Mammary epithelial cell (primary cell): Measurements from ENCODE around the gene LILRA6.

Experiments used
- EZH2 ChIP-seq: IDR thresholded peaks from 2 replicates; pipeline ENCODE4 v1.6.1; 2012; ENCODE audit warnings: low read length, inconsistent platforms, borderline replicate concordance
- TF ChIP-seq, protein P1 (sequence below), 2 donors: IDR thresholded peaks in 1 of 2; conservative IDR thresholded peaks in 1 of 2; 2 replicates each; pipeline ENCODE4 v1.5.1; 2011 to 2012; ENCODE audit warnings: inconsistent platforms in 2 of 2, low read length in 2 of 2, mild to moderate bottlenecking in 2 of 2, control low read depth in 1 of 2, low read depth in 1 of 2; ENCODE audit not compliant: insufficient read depth in 1 of 2; ENCODE audit errors: extremely low read depth in 1 of 2

- TF ChIP-seq, protein P1, sequence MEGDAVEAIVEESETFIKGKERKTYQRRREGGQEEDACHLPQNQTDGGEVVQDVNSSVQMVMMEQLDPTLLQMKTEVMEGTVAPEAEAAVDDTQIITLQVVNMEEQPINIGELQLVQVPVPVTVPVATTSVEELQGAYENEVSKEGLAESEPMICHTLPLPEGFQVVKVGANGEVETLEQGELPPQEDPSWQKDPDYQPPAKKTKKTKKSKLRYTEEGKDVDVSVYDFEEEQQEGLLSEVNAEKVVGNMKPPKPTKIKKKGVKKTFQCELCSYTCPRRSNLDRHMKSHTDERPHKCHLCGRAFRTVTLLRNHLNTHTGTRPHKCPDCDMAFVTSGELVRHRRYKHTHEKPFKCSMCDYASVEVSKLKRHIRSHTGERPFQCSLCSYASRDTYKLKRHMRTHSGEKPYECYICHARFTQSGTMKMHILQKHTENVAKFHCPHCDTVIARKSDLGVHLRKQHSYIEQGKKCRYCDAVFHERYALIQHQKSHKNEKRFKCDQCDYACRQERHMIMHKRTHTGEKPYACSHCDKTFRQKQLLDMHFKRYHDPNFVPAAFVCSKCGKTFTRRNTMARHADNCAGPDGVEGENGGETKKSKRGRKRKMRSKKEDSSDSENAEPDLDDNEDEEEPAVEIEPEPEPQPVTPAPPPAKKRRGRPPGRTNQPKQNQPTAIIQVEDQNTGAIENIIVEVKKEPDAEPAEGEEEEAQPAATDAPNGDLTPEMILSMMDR (conservative IDR thresholded peaks at IDR 0.05 in 1 of 2, IDR thresholded peaks at IDR 0.05 in 1 of 2; ENCODE audit: extremely low read depth in 1 of 2, insufficient read depth in 1 of 2, low read depth in 1 of 2, low read length in 2 of 2), result no peak
- TF ChIP-seq EZH2, result no peak
Measured at GRCh38 chr19:54201172-54201701, 41.4 kb downstream of the LILRA6 start.
